H9 (cell line): ENCODE data around the gene TPRN. TPM values are rescaled to one million over a fixed set of nuclear protein-coding genes. Genes with fewer than 3 reads are reported as not detected.

Experiments
- DNase-seq: peaks from one replicate; pipeline ENCODE4 v3.0.0-alpha.2; 2017
- H2AFZ ChIP-seq: one replicate; pipeline ENCODE4 v1.6.1; 2013; ENCODE audit warnings: mild to moderate bottlenecking, low read length, control low read depth, moderate library complexity
- H2AK5ac ChIP-seq: 2 replicates; pipeline ENCODE4 v1.6.1; 2013; ENCODE audit warnings: low read length, control low read depth, mixed read lengths; ENCODE audit not compliant: insufficient read length
- H2BK120ac ChIP-seq: one replicate; pipeline ENCODE4 v1.6.1; 2013; ENCODE audit warnings: low read depth, mild to moderate bottlenecking, low read length, control low read depth, inconsistent platforms; ENCODE audit not compliant: poor library complexity, severe bottlenecking
- H2BK12ac ChIP-seq: 2 replicates; pipeline ENCODE4 v1.6.1; 2013; ENCODE audit warnings: low read length, control low read depth, mixed read lengths, low read depth; ENCODE audit not compliant: insufficient read length
- H2BK15ac ChIP-seq: 2 replicates; pipeline ENCODE4 v1.6.1; 2013; ENCODE audit warnings: low read depth, low read length, control low read depth
- H2BK20ac ChIP-seq: one replicate; pipeline ENCODE4 v1.6.1; 2013; ENCODE audit warnings: low read depth, mild to moderate bottlenecking, low read length, control low read depth, inconsistent platforms; ENCODE audit not compliant: poor library complexity, severe bottlenecking
- H2BK5ac ChIP-seq: 2 replicates; pipeline ENCODE4 v1.6.1; 2013; ENCODE audit warnings: low read length, control low read depth, mixed read lengths; ENCODE audit not compliant: insufficient read length
- H3K14ac ChIP-seq: 2 replicates; pipeline ENCODE4 v1.6.1; 2013; ENCODE audit warnings: low read length, control low read depth; ENCODE audit not compliant: insufficient read depth
- H3K18ac ChIP-seq: 2 replicates; pipeline ENCODE4 v1.6.1; 2013; ENCODE audit warnings: low read depth, mild to moderate bottlenecking, mixed read lengths, low read length, control low read depth; ENCODE audit not compliant: insufficient read length
- H3K23ac ChIP-seq: 2 replicates; pipeline ENCODE4 v1.6.1; 2013; ENCODE audit warnings: low read length, control low read depth, mixed read lengths, low read depth; ENCODE audit not compliant: insufficient read length
- H3K23me2 ChIP-seq: 2 replicates; pipeline ENCODE4 v1.6.1; 2013; ENCODE audit warnings: low read depth, mild to moderate bottlenecking, mixed read lengths, low read length, control low read depth; ENCODE audit not compliant: insufficient read length, poor library complexity, severe bottlenecking
- H3K27ac ChIP-seq: 2 replicates; pipeline ENCODE4 v1.5.1; 2013; ENCODE audit warnings: low read length, control low read depth, mixed read lengths, low read depth; ENCODE audit not compliant: insufficient read length
- H3K27me3 ChIP-seq: 2 replicates; pipeline ENCODE4 v1.6.1; 2013; ENCODE audit warnings: low read length, control low read depth, inconsistent platforms; ENCODE audit not compliant: insufficient read depth
- H3K4ac ChIP-seq: 2 replicates; pipeline ENCODE4 v1.6.1; 2013; ENCODE audit warnings: low read depth, mild to moderate bottlenecking, control low read depth, inconsistent platforms, low read length, moderate library complexity
- H3K4me1 ChIP-seq: 2 replicates; pipeline ENCODE4 v1.6.1; 2013; ENCODE audit warnings: low read length, control low read depth, inconsistent platforms; ENCODE audit not compliant: insufficient read depth
- H3K4me2 ChIP-seq: 2 replicates; pipeline ENCODE4 v1.6.1; 2013; ENCODE audit warnings: low read length, control low read depth, mixed read lengths; ENCODE audit not compliant: insufficient read length, insufficient read depth
- H3K56ac ChIP-seq: 2 replicates; pipeline ENCODE4 v1.6.1; 2013; ENCODE audit warnings: low read depth, mild to moderate bottlenecking, mixed read lengths, low read length, control low read depth; ENCODE audit not compliant: insufficient read length
- H3K79me1 ChIP-seq: 2 replicates; pipeline ENCODE4 v1.6.1; 2013; ENCODE audit warnings: low read depth, mild to moderate bottlenecking, moderate library complexity, low read length, control low read depth, inconsistent platforms; ENCODE audit not compliant: insufficient read depth, poor library complexity, severe bottlenecking
- H3K79me2 ChIP-seq: 2 replicates; pipeline ENCODE4 v1.6.1; 2013; ENCODE audit warnings: low read length, control low read depth, inconsistent platforms; ENCODE audit not compliant: insufficient read depth
- H3K9ac ChIP-seq: 2 replicates; pipeline ENCODE4 v1.6.1; 2013; ENCODE audit warnings: low read length, control low read depth, mixed read lengths; ENCODE audit not compliant: insufficient read length; ENCODE audit errors: extremely low read depth
- H3K9me3 ChIP-seq: one replicate; pipeline ENCODE4 v1.6.1; 2013; ENCODE audit warnings: low read depth, low read length, inconsistent platforms; ENCODE audit not compliant: control insufficient read depth
- H3T11ph ChIP-seq: one replicate; pipeline ENCODE4 v1.6.1; 2013; ENCODE audit warnings: mild to moderate bottlenecking, low read length, control low read depth, inconsistent platforms
- H4K20me1 ChIP-seq: one replicate; pipeline ENCODE4 v1.6.1; 2013; ENCODE audit not compliant: control insufficient read depth, insufficient read length, insufficient read depth
- H4K5ac ChIP-seq: 2 replicates; pipeline ENCODE4 v1.6.1; 2013; ENCODE audit warnings: low read depth, mild to moderate bottlenecking, mixed read lengths, low read length, control low read depth; ENCODE audit not compliant: insufficient read length
- H4K8ac ChIP-seq: replicated peaks from 2 replicates; pipeline ENCODE4 v1.6.1; 2013; ENCODE audit warnings: low read length, control low read depth, mixed read lengths, low read depth; ENCODE audit not compliant: insufficient read length
- H4K91ac ChIP-seq: 2 replicates; pipeline ENCODE4 v1.6.1; 2013; ENCODE audit warnings: low read depth, mild to moderate bottlenecking, moderate library complexity, mixed read lengths, low read length, control low read depth; ENCODE audit not compliant: insufficient read length
- H3K27ac Mint-ChIP-seq, 3 experiments: 2 replicates in 2 of 3; 3 replicates in 1 of 3; pipeline ENCODE4 v1.8.0; 2020 to 2021; ENCODE audit warnings: mixed read lengths in 3 of 3, mild to moderate bottlenecking in 1 of 3, moderate library complexity in 1 of 3
- H3K27me3 Mint-ChIP-seq: 2 replicates; pipeline ENCODE4 v1.8.0; 2021; ENCODE audit warnings: low read depth, mild to moderate bottlenecking, moderate library complexity, mixed read lengths
- H3K36me3 Mint-ChIP-seq, 3 experiments: 2 replicates in 2 of 3; 3 replicates in 1 of 3; pipeline ENCODE4 v1.8.0; 2020 to 2021; ENCODE audit warnings: low read depth in 3 of 3, mixed read lengths in 3 of 3; ENCODE audit not compliant: insufficient read depth in 1 of 3
- H3K4me1 Mint-ChIP-seq, 2 experiments: 2 replicates each; pipeline ENCODE4 v1.8.0; 2020; ENCODE audit warnings: mixed read lengths in 2 of 2
- H3K4me3 Mint-ChIP-seq, 2 experiments: 2 replicates in 1 of 2; 3 replicates in 1 of 2; pipeline ENCODE4 v1.8.0; 2020 to 2021; ENCODE audit warnings: mild to moderate bottlenecking in 2 of 2, mixed read lengths in 2 of 2, moderate library complexity in 1 of 2
- H3K9me3 Mint-ChIP-seq, 2 experiments: 2 replicates in 1 of 2; 3 replicates in 1 of 2; pipeline ENCODE4 v1.8.0; 2020; ENCODE audit warnings: mild to moderate bottlenecking in 2 of 2, mixed read lengths in 2 of 2, moderate library complexity in 1 of 2
- CTCF ChIP-seq: fragments of 200-600 bp; sonication (generic); conservative IDR thresholded peaks from 3 replicates; pipeline ENCODE4 v1.8.0; 2021; ENCODE audit warnings: antibody characterized with exemption, mild to moderate bottlenecking
- WGBS: extraction: QIAGEN DNeasy Blood & Tissue Kit; methylation state at CpG from one replicate; pipeline ENCODE4 v1.1.7; 2013; ENCODE audit warnings: missing lambda C conversion rate, low lambda C conversion rate, mixed read lengths; ENCODE audit not compliant: insufficient read length; ENCODE audit errors: extremely low coverage; 5-methylcytosine and 5-hydroxymethylcytosine counted together
- total RNA-seq: library from RNA; stranded (reverse); gene quantifications from 2 replicates; pipeline ENCODE4 v1.2.1, GENCODE V29; 2021

Gene TPRN
- total RNA-seq, 1 experiment from 2014 or later: 30.7 TPM

GRCh38 chr9:137199411-137200121, 975 bp downstream of the TPRN start:
- H3K4me1 Mint-ChIP-seq: peaks cover 18 to 35% of the 10 kb centered on the region in 2 experiments
- H3K27ac ChIP-seq: no peak overlapping the region
- no peak for DNase-seq

More at GRCh38 chr9:137199411-137200121, 975 bp downstream of the TPRN start:
- Histone ChIP-seq H3K18ac (no peak overlapping the region), H4K91ac (no peak overlapping the region), H2AK5ac (no peak overlapping the region), H2BK20ac (no peak overlapping the region), H2AFZ (no peak overlapping the region), H2BK12ac (no peak overlapping the region), H3K23ac (no peak overlapping the region), H3K4me1 (no peaks in the 10 kb centered on the region; the same call in 1 of the 2 replicates), H3K9ac (no peak overlapping the region), H4K5ac (no peak overlapping the region), H3K27me3 (no peaks in the 10 kb centered on the region), H2BK15ac (no peak overlapping the region), H3K79me2 (peaks cover 6% of the 10 kb centered on the region; the same call in 1 of the 2 replicates), H3K4me2 (peak overlapping the region; percentile 24), H3K23me2 (peaks cover 2% of the 10 kb centered on the region), H4K20me1 (no peaks in the 10 kb centered on the region), H3K4ac (no peak overlapping the region), H2BK120ac (no peak overlapping the region), H3K79me1 (peaks cover 11% of the 10 kb centered on the region), H2BK5ac (no peak overlapping the region), H3T11ph (no peak overlapping the region), H4K8ac (no peak overlapping the region), H3K56ac (no peak overlapping the region), H3K9me3 (no peaks in the 10 kb centered on the region), H3K14ac (no peak overlapping the region)
- WGBS: no CpG with 5 or more reads among the region's 51 CpGs
- Mint-ChIP-seq H3K36me3 (peaks cover 0 to 6% (median 0%) of the 10 kb centered on the region in 3 experiments; a peak in 3 of 7 replicates), H3K4me3 (peak overlapping the region; percentile 78 to 88), H3K27ac (no peak overlapping the region), H3K9me3 (no peaks in the 10 kb centered on the region), H3K27me3 (peaks cover 2% of the 10 kb centered on the region; the same call in 1 of the 2 replicates)
- no peak for TF ChIP-seq CTCF
